ENCODE data around the gene MOB4.

- TF ChIP-seq CTCF (IDR thresholded peaks at IDR 0.05) (no peak), ZFX (IDR thresholded peaks at IDR 0.05; ENCODE audit: borderline replicate concordance) (no peak)
Observed at GRCh38 chr2:197497326-197497725, 18.5 kb upstream of the MOB4 start.
